HG03097 (cell line): ENCODE measurements around the gene EMC9.
"Not testable (repeated sequence)": the region's sequence is repeated elsewhere in the genome, so short reads cannot be mapped to it uniquely, and the experiment has no call there.

ENCODE experiments used
- ATAC-seq: cut with Tn5 transposase; IDR thresholded peaks from one replicate; pipeline ENCODE4 v1.9.1; 2021; ENCODE audit not compliant: unreplicated experiment, low FRiP score

EMC9 gene

GRCh38 chr14:24113801-24114531, 27.4 kb downstream of the EMC9 start:
- ATAC-seq, result peak; percentile 34

GRCh38 chr14:24113379-24113800, 28.0 kb downstream of the EMC9 start:
- ATAC-seq, result no peak

- no peak for ATAC-seq
These were observed 30.9 kb downstream of the EMC9 start for GRCh38 chr14:24110523-24110922.

GRCh38 chr14:24110060-24110459, 31.3 kb downstream of the EMC9 start:
- ATAC-seq, result no peak

- peak; percentile 31 for ATAC-seq
These were observed 33.0 kb downstream of the EMC9 start for GRCh38 chr14:24108336-24108874.

- no peak for ATAC-seq
These were observed 34.6 kb downstream of the EMC9 start for GRCh38 chr14:24106672-24107271.

- not testable (repeated sequence) for ATAC-seq
These were observed 35.7 kb downstream of the EMC9 start for GRCh38 chr14:24105609-24106239.

GRCh38 chr14:24103451-24103850, 37.9 kb downstream of the EMC9 start:
- no peak for ATAC-seq

GRCh38 chr14:24102357-24103048, 38.9 kb downstream of the EMC9 start:
- ATAC-seq, result no peak

GRCh38 chr14:24100982-24101494, 40.4 kb downstream of the EMC9 start:
- no peak for ATAC-seq

- ATAC-seq, result no peak
These were observed 41.0 kb downstream of the EMC9 start for GRCh38 chr14:24100197-24100981.

GRCh38 chr14:24098927-24099813, 42.2 kb downstream of the EMC9 start:
- no peak for ATAC-seq

GRCh38 chr14:24098229-24098926, 43.0 kb downstream of the EMC9 start:
- no peak for ATAC-seq

- no peak for ATAC-seq
These were observed 44.7 kb downstream of the EMC9 start for GRCh38 chr14:24096545-24097181.

GRCh38 chr14:24095271-24096068, 45.9 kb downstream of the EMC9 start:
- peak; percentile 53 for ATAC-seq

GRCh38 chr14:24094841-24095270, 46.5 kb downstream of the EMC9 start:
- no peak for ATAC-seq
